Effector memory CD4-positive, alpha-beta T cell (primary cell): ENCODE data around the gene GLCCI1.
"Not testable (repeated sequence)": the region's sequence is repeated elsewhere in the genome, so short reads cannot be mapped to it uniquely, and the experiment has no call there.

Experiments used
- DNase-seq, 3 donors: peaks; one replicate each; pipeline ENCODE4 v3.0.0-alpha.2; 2020
- H3K27ac ChIP-seq: 2 replicates; pipeline ENCODE4 v1.7.0; 2013; ENCODE audit warnings: mild to moderate bottlenecking, low read length, moderate library complexity; ENCODE audit not compliant: insufficient read depth, poor library complexity, severe bottlenecking
- H3K27me3 ChIP-seq: replicated peaks from 2 replicates; pipeline ENCODE4 v1.7.0; 2013; ENCODE audit warnings: mild to moderate bottlenecking, low read length; ENCODE audit not compliant: insufficient read depth, control insufficient read depth, poor library complexity, severe bottlenecking
- H3K36me3 ChIP-seq: 2 replicates; pipeline ENCODE4 v1.7.0; 2013; ENCODE audit warnings: mild to moderate bottlenecking, low read length, moderate library complexity; ENCODE audit not compliant: control insufficient read depth, insufficient read depth
- H3K4me1 ChIP-seq: 2 replicates; pipeline ENCODE4 v1.7.0; 2013; ENCODE audit warnings: low read length, mild to moderate bottlenecking; ENCODE audit not compliant: control insufficient read depth, insufficient read depth, poor library complexity, severe bottlenecking
- H3K4me3 ChIP-seq: 2 replicates; pipeline ENCODE4 v1.7.0; 2013; ENCODE audit warnings: low read length, low read depth, mild to moderate bottlenecking; ENCODE audit not compliant: insufficient read depth, poor library complexity, severe bottlenecking
- H3K9me3 ChIP-seq: 2 replicates; pipeline ENCODE4 v1.7.0; 2013; ENCODE audit warnings: mild to moderate bottlenecking, low read length, moderate library complexity; ENCODE audit not compliant: control insufficient read depth

The GLCCI1 gene

GRCh38 chr7:8040768-8041369 lies 72.3 kb downstream of the GLCCI1 start:
- H3K4me1 ChIP-seq, result peaks cover under 1% of the 10 kb centered on the region
- no peak overlapping the region for H3K4me3 ChIP-seq
- H3K9me3 ChIP-seq, result no peaks in the 10 kb centered on the region
- H3K36me3 ChIP-seq, result no peaks in the 10 kb centered on the region
- DNase-seq, result no peak
- no peaks in the 10 kb centered on the region for H3K27me3 ChIP-seq
- no peak overlapping the region for H3K27ac ChIP-seq

- DNase-seq, result no peak
- no peak overlapping the region for H3K27ac ChIP-seq
- H3K9me3 ChIP-seq, result no peaks in the 10 kb centered on the region
- no peak overlapping the region for H3K4me3 ChIP-seq
- no peaks in the 10 kb centered on the region for H3K4me1 ChIP-seq
- H3K36me3 ChIP-seq, result no peaks in the 10 kb centered on the region
- no peaks in the 10 kb centered on the region for H3K27me3 ChIP-seq
Measured at GRCh38 chr7:8042796-8043535, 74.4 kb downstream of the GLCCI1 start.

DNA sequence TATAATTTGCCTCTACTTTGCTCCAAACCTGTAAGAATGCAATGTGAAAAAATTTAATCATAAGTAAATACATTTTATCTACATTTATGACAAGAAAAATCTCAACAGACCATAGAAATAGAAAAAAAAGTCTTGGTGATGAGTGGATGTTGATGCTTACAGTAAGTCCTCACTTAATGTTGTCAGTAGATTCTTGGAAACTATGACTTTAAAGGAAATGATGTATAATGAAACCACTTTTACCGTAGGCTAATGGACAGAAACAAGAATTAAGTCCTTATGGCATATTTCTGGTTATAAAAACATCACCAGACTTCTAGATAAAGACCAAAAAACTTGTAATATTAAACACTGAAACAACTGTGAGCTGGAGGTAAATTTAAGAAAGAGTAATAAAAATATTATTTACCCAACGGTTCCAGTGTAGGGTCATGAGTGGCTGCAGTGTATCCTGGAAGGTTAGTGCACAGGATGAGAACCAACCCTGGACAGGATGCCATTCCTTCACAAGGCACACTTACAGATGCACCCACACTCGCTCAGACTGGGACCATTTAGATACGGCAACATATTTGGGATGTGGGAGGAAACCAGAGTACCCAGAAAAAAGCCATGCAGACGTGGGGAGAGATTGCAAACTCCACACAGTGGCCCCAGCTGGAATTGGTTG lies 76.3 kb downstream of the GLCCI1 start:
- no peaks in the 10 kb centered on the region for H3K9me3 ChIP-seq
- no peaks in the 10 kb centered on the region for H3K4me1 ChIP-seq
- H3K27ac ChIP-seq, result no peak overlapping the region
- H3K27me3 ChIP-seq, result no peaks in the 10 kb centered on the region
- no peak for DNase-seq
- H3K36me3 ChIP-seq, result no peaks in the 10 kb centered on the region
- H3K4me3 ChIP-seq, result no peak overlapping the region

DNA sequence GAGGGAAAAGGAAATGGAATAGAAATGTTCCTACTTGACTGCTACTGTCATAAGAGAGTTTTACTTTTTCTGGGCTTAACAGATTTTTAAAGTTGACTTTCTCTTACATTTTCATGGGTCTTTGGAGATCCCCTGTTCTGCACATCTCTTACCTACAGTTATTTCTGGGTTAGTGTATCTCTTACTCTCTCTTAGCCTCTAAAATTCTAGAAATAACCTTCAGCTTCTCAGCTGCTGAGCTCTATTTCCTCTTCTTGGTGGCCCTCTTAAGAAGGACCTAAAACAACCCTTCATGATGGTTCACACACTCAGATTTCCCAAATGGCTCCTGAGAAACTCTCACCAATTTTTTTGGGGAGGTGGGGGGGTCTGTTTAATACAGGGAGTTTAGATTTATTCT lies 79.5 kb downstream of the GLCCI1 start:
- not testable (repeated sequence) for H3K27me3 ChIP-seq, H3K4me3 ChIP-seq, H3K27ac ChIP-seq, H3K4me1 ChIP-seq, DNase-seq, H3K9me3 ChIP-seq, H3K36me3 ChIP-seq

GRCh38 chr7:8051373-8051772 lies 82.8 kb downstream of the GLCCI1 start:
- H3K36me3 ChIP-seq, result peaks cover 5% of the 10 kb centered on the region
- H3K4me3 ChIP-seq, result no peak overlapping the region
- no peaks in the 10 kb centered on the region for H3K27me3 ChIP-seq
- no peak for DNase-seq
- no peak overlapping the region for H3K27ac ChIP-seq
- H3K4me1 ChIP-seq, result no peaks in the 10 kb centered on the region
- no peaks in the 10 kb centered on the region for H3K9me3 ChIP-seq

GRCh38 chr7:8051998-8052397 lies 83.4 kb downstream of the GLCCI1 start:
- Histone ChIP-seq H3K36me3 (peaks cover 6% of the 10 kb centered on the region), H3K4me1 (no peaks in the 10 kb centered on the region), H3K9me3 (no peaks in the 10 kb centered on the region), H3K27ac (no peak overlapping the region), H3K4me3 (no peak overlapping the region), H3K27me3 (no peaks in the 10 kb centered on the region)
- DNase-seq, result no peak

DNA sequence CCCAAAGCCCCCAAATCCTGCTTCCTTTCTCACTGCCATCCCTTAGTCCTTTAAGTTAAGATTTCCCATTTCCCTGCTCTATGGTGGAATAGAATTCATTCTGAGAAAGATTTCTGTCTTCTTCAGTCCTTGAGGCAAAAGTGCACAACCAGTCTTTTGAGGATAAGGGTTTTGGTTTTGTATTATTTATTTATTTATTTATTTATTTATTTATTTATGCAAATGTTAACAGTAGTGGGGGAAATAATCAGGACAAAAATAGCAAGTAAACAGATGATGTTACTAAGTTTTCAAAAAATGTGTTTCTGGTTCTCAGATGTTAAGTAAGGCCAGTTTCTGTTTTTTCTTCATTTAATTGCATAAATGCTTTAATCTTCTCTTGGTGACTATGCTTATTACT lies 84.2 kb downstream of the GLCCI1 start:
- H3K9me3 ChIP-seq, result no peaks in the 10 kb centered on the region
- H3K4me3 ChIP-seq, result no peak overlapping the region
- no peak overlapping the region for H3K27ac ChIP-seq
- no peaks in the 10 kb centered on the region for H3K4me1 ChIP-seq
- H3K27me3 ChIP-seq, result no peaks in the 10 kb centered on the region
- DNase-seq, result no peak
- peaks cover 8% of the 10 kb centered on the region for H3K36me3 ChIP-seq

GRCh38 chr7:8056439-8056838 lies 87.8 kb downstream of the GLCCI1 start:
- DNase-seq, result no peak
- Histone ChIP-seq H3K27ac (no peak overlapping the region), H3K36me3 (peaks cover 12% of the 10 kb centered on the region), H3K4me3 (no peak overlapping the region), H3K4me1 (no peaks in the 10 kb centered on the region), H3K9me3 (no peaks in the 10 kb centered on the region), H3K27me3 (no peaks in the 10 kb centered on the region)

DNA sequence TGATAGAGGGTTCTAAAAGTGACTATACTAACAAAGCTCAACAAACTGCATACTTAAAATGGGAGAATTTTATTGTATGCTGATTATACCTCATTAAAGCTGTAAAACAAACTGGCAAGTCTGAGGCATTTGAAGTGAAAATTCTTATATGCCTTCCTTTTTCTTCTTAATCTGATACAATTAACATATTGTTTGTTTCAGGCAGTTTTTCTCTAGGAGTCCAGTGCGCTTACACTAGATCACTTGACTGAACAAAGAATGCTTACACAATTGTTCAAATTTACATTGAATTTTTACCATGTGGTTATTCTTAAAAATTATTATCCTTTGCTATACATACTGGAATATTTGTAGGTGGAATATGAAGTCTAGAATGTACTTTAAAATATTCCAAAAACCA lies 89.0 kb downstream of the GLCCI1 start:
- peaks cover 12% of the 10 kb centered on the region for H3K36me3 ChIP-seq
- no peak for DNase-seq
- H3K4me1 ChIP-seq, result no peaks in the 10 kb centered on the region
- no peaks in the 10 kb centered on the region for H3K27me3 ChIP-seq
- H3K27ac ChIP-seq, result no peak overlapping the region
- H3K4me3 ChIP-seq, result no peak overlapping the region
- no peaks in the 10 kb centered on the region for H3K9me3 ChIP-seq

DNA sequence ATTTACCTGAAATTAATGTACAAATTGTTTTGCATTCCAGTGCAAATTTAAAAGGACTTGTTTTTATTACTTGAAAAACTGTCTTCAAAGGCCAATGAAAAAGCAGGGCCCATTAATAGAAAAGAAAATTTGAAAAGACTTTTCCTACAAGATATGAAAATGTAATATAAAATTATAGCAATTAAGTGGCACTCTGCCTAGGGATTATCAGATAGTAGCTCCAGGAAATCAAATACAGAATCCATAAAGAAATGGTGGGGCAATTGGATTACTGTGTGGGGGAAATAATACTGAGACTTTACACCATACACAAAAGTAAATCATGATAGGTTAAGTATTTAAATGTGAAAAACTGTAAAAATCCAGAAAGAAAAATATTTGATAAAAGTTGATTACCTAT lies 89.7 kb downstream of the GLCCI1 start:
- H3K9me3 ChIP-seq, result no peaks in the 10 kb centered on the region
- no peak for DNase-seq
- H3K36me3 ChIP-seq, result peaks cover 12% of the 10 kb centered on the region
- H3K4me1 ChIP-seq, result no peaks in the 10 kb centered on the region
- H3K27ac ChIP-seq, result no peak overlapping the region
- no peaks in the 10 kb centered on the region for H3K27me3 ChIP-seq
- H3K4me3 ChIP-seq, result no peak overlapping the region
